DMS 273 treated with DMSO at 0.1 percent for 48 hours (cell line): Measurements from ENCODE around the gene GIMAP7.
"Not testable (repeated sequence)": the region's sequence is repeated elsewhere in the genome, so short reads cannot be mapped to it uniquely, and the experiment has no call there.

ENCODE experiments used
- DNase-seq: peaks from one replicate; lab custom pipeline; 2025; lab: John Stamatoyannopoulos, UW

GIMAP7 gene

GRCh38 chr7:150514748-150515222, at the start of gene GIMAP7:
TSS of gene GIMAP7 (plus strand) at chr7:150514872. CDS start at chr7:150519975, 5,103 bp downstream.
- no peak for DNase-seq

- DNase-seq: no peak
Measured at GRCh38 chr7:150464962-150465361, 49.7 kb upstream of the GIMAP7 start.

DNA sequence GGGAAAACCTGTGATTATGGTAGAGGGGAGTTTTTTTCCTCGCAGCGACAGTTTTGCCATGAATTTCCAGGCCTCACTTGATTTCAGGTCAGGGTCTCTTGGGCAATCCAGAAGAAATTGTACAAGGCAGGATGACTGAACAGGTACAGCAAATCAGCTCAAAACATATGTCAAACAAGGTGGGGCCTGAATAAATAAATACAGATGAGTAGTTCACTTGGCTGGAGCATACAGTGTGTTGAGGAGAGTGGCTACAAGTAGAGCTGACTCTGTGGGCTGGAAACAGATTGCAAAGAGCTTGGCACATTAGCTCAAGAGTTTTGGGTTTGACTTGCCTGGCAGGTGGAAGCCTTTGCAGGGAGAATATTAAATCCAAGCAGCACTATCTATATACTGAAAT, 49.3 kb upstream of the GIMAP7 start:
- DNase-seq: no peak

DNA sequence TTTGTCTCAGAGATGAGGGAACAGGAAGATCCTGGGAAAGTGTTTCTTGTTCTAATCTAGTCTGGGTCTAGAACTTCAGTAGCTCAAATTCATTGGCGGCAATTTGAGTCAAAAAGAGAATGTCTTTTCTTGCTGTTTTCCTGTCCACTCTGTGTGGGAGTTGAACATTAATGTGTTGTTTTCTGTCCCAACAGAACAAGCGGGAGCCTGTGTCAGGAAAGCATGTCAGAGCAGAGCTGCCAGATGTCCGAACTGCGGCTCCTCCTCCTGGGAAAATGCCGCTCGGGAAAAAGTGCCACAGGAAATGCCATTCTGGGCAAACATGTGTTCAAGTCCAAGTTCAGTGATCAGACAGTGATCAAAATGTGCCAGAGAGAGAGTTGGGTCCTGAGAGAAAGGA, 48.2 kb upstream of the GIMAP7 start:
- no peak for DNase-seq

DNA sequence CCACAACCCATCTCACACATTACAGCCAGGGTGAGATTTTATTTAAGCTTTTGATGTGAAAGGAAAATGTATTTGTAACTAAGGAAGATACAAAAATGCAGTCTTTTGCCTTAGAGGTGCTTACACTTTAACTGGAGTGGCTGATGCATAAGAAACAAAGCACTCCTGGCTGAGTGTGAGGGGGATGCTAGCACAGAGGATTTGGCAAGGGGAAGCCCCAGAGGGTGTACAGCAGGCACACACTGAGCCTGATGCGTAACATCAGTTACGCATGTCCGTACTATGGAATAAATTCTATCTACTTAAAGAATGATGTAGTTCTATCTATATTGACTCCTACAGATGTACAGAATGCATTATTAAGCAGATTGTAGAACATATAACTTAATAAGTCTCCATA, 46.4 kb upstream of the GIMAP7 start:
- DNase-seq: no peak

GRCh38 chr7:150471886-150472285, 42.8 kb upstream of the GIMAP7 start:
- DNase-seq: no peak

DNA sequence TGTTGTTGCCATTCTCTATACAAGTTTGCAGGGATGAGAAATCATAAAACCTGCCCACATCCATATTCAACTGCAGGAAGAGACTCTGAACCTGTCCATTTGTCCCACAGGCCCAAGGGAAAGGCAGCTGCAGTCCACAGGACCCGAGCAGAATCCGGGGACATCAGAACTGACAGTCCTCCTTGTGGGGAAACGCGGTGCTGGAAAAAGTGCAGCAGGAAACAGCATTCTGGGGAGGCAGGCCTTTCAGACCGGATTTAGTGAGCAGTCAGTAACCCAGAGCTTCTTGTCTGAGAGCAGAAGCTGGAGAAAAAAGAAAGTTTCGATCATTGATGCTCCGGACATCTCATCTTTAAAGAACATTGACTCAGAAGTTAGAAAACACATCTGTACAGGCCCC, 40.8 kb upstream of the GIMAP7 start:
- no peak for DNase-seq

DNA sequence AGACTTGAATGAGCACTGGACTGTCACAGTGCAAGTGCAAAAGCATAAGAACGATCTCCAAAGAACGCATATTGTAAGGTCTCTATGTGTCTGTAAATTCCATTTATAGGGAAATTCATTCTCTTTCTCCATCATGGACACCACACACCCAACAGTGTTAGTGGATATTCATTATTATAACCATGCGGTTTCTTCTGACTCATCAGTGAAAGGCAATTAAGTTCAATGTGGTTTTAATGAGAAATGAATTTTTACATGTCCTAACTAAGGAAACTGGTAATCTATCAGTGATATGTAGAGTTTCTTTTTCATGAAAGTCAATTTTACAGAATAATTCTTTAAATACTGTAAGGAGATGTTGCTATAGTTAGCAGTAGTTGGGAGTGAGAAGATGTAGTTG, 38.4 kb upstream of the GIMAP7 start:
- no peak for DNase-seq

DNA sequence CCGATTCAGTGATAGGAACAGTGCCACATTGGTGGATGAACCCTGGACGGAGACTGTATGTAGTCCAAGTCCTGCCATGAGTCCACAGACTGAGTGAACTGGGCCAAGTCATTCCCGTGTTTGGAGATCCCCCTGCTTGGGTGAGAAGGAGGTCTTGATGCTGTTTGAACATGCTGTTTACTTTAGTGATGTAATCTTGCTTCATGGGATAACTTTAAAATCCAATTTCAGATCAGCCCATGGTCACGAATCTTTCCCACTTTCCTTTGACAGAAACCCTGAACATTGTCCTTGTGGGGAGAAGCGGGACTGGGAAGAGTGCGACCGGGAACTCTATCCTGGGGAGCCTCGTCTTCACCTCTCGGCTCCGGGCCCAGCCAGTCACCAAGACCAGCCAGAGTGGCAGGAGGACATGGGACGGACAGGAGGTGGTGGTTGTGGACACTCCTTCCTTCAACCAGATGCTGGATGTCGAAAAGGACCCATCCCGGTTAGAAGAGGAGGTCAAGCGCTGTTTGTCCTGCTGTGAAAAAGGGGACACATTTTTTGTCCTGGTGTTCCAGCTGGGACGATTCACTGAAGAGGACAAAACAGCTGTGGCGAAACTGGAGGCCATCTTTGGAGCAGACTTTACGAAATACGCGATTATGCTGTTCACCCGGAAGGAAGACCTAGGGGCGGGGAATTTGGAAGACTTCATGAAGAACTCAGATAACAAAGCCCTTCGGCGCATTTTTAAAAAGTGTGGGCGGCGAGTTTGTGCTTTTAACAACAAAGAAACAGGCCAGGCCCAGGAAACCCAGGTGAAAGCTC, 37.6 kb upstream of the GIMAP7 start:
- DNase-seq: no peak

DNA sequence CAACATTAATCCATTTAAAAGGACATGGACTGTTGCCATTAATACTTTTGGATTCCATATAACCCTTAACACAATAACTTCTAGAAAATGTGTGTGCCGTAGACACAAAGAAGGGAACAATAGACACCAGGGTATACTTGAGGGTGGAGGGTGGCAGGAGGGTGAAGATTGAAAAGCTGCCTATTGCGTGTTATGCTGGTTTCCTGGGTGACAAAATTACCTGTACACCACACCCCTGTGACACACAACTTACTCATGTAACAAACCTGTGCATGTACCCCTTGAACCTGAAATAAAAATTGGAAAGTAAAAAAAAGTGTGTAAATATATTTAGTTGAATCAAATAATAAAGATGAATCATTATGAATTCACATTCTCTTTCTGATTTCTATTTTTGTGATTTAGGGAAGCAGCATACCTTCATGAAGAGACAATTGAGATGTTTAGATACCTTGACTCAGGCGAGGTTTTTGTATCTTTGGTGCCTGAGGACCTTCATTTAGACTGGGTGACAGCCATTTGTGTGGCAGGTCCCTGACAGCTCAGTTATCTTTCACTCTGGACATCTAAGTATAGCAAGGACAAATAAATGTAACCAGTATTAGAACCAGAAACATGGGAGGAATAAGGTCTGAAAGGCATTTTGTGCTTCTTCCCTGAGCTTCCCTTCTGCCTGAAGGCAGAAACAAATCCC, 35.5 kb upstream of the GIMAP7 start:
- no peak for DNase-seq

DNA sequence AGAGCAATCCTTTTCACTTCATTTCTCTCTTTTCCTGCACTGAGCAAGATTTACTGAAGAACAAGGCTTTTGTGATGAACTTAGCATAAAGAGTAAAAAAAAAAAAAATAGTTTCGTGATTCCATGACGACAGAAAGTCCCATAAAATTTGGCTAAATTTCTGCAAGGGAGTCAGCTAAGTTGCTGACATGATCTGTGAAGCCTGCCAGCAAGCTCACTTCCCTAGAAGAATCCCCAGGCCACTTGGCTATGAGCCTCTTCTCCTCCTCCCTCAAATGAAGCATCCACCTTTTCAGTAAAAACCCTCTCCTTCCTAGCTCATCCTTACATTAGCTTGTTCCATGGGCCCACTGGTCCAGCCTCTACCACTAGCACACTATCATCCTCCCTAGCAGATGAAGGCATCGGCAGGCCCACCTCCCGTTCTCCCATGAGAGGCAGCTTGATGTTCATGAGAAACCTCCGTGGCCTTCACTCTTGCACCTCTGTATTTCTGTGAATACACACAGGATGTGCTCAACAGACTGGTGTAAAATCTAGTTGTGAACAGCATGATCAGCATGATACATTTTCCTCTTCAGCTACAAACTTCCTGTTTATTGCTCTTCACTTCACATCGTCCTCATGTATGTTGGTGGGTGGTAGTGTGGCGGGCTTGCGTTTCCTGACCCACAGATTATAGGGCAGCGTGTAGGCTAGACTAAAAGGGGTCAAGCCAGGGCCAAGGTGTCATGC, 33.3 kb upstream of the GIMAP7 start:
- no peak for DNase-seq

DNA sequence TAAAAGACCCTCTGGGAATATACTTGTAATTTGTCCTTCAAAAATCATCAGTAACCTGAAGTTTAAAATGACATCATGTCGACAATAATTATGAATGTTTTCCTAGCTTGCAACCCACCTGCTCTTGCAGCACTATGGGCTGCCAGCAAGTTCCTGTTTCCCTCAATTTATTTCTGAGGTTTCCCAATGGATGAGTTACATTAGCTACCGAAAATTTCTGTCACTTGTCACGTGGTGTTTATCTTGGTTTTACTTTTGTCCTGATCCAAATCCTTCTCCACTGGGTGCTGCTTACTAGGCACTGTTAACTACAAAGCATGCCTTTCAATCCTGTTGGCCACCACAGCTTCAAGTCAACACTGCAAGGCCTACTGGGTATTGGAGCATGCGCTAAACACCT, 32.8 kb upstream of the GIMAP7 start:
- no peak for DNase-seq

GRCh38 chr7:150483514-150483913, 31.2 kb upstream of the GIMAP7 start:
- DNase-seq: not testable (repeated sequence)

GRCh38 chr7:150484071-150484470, 30.6 kb upstream of the GIMAP7 start:
- DNase-seq: not testable (repeated sequence)

DNA sequence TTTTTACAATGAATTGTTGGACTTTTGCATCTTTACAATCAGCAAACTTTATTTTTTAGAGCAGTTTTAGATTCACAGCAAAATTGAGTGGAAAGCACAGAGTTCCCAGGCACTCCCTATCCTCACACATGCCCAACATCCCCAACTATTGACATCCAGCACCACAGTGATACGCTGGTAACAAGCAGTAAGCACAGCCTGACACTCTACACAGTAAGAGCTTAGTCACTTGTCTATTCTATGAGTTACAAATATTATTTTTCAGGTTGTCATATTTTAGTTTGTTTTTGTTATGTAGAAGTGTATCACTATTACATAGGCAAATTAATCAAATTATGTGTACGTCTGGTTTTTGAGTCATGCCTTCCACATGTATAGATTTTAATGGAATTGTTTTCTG, 27.0 kb upstream of the GIMAP7 start:
- DNase-seq: no peak

GRCh38 chr7:150489782-150490181, 24.9 kb upstream of the GIMAP7 start:
- DNase-seq: no peak

GRCh38 chr7:150493442-150493841, 21.2 kb upstream of the GIMAP7 start:
- DNase-seq: not testable (repeated sequence)

DNA sequence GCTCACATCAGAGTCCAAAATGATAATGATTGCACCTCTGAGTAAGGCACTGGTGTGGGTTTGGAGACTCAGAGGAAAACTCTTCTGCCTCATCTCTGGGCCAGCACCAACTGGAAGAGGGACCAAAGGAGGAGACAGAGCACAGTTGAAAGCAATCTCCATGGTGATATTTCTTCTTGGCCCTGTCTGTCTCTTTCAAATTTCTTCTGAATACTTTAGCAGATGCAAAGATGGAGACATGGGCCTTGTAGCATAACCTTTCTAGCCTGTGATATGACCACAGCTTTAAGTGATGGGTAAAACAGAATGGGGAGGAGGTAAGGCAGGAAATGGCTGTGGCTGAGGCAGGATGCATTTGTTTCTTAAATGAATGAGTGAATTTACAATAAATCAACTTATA, 12.2 kb upstream of the GIMAP7 start:
- no peak for DNase-seq

GRCh38 chr7:150503155-150503554, 11.5 kb upstream of the GIMAP7 start:
- no peak for DNase-seq

DNA sequence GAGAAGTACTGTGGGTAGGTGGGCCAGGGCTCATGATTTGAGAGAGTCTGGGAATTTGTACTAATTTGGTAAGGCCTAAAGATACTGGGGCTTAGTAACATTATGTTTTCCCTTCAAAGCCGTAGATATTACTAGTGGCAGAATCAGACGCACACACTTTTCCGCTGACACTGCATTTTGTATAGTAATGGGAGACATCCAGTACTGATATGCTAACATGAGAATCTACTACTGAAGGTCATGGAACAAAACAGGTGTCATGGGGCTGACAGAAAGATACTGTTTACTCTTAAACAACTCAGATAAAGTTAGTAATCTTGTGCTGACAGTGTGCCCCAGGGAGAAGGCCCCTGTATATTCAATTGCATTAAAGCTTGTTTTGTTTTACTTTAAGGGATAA, 11.1 kb upstream of the GIMAP7 start:
- DNase-seq: no peak

DNA sequence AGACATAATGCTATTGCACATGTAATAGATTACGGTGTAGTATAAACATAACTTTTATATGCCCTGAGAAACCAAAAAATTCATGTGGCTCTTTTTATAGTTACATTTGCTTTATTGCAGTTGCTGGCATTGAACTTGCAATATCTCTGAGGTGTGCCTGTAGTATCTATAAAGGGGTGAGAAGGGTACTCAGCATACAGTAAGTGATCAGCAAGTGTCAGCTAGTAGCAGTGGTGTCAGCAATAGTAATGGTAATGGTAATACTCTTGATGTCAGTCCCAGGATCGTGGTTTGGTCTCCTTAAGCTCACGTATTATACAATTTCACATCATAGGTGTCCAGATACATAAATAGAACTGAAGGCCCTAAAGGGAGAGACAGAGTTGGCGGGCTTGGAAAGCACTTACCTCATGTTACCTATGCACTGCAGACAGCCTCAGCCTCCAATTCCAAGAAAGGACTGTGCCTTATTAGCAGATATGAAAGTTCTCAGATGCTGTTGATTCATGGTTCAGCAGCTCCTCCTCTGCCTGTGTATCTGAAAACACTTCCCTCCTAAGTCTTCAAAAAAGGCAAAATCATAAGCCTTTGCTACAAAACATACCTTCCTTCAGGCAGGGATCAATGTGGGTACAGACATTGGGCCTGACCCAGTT, 6.6 kb upstream of the GIMAP7 start:
- DNase-seq: no peak

DNA sequence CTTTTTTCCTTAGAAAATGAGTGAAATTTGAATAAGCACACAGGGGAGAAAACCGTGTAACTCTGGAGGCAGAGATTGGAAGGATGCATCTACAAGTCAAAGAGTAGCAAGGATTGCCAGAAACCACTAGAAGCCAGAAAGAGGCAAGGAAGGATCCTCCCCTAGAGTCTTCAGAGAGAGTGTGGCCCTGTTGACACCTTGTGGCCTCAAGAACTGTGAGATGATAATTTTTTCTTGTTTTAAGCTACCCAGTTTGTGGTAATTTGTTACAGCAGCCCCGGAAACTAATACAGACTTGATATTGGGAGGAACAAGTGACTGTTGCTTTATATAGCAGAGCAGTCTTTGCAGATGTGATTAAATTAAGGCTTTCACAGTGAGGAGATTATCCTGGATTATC, 3.6 kb upstream of the GIMAP7 start:
- DNase-seq: no peak
